PC-9 (cell line): Measurements from ENCODE around the gene CCL24. TPM values are rescaled to one million over a fixed set of nuclear protein-coding genes. Genes with fewer than 3 reads are reported as not detected.
"Not testable (repeated sequence)": the region's sequence is repeated elsewhere in the genome, so short reads cannot be mapped to it uniquely, and the experiment has no call there.

Source experiments
- BruUV-seq: library from RNA; stranded (reverse); fragments of 400-500 nt; replicated peaks from 2 replicates; lab custom pipeline; 2021; lab: Mats Ljungman, UMichigan
- CTCF ChIA-PET: fragments of 300-600 bp; sonication (Branson Sonifier 250); formaldehyde crosslinking; loops from one replicate; lab custom pipeline; 2022; ENCODE audit warnings: antibody characterized with exemption; lab: Charles Lee
- POLR2A ChIA-PET: fragments of 300-600 bp; sonication (Branson Sonifier 250); formaldehyde crosslinking; loops from one replicate; lab custom pipeline; 2022; ENCODE audit warnings: antibody characterized with exemption; ENCODE audit not compliant: unreplicated experiment; lab: Charles Lee
- DNase-seq, 2 experiments: peaks; one replicate each; pipeline versions ENCODE4 v3.0.0 to v3.0.0-alpha.2; 2015 to 2022; ENCODE audit warnings: mixed read lengths in 1 of 2
- H2AFZ ChIP-seq: fragments of 200-600 bp; sonication (generic); 2 replicates; pipeline ENCODE4 v1.8.1; 2017; ENCODE audit warnings: antibody characterized with exemption
- H3F3A ChIP-seq: fragments of 200-600 bp; sonication (generic); 2 replicates; pipeline ENCODE4 v1.8.1; 2017; ENCODE audit warnings: antibody characterized with exemption, mild to moderate bottlenecking, low read depth; ENCODE audit not compliant: insufficient read depth
- H3K27ac ChIP-seq: fragments of 200-600 bp; sonication (generic); 2 replicates; pipeline ENCODE4 v1.6.1; 2016; ENCODE audit warnings: mixed run types
- H3K27me3 ChIP-seq: fragments of 200-600 bp; sonication (generic); 2 replicates; pipeline ENCODE4 v1.6.1; 2016; ENCODE audit warnings: low read depth, mixed run types; ENCODE audit not compliant: insufficient read depth
- H3K36me3 ChIP-seq: fragments of 200-600 bp; sonication (generic); 2 replicates; pipeline ENCODE4 v1.6.1; 2016; ENCODE audit warnings: low read depth, mixed run types
- H3K4me1 ChIP-seq: fragments of 200-600 bp; sonication (generic); replicated peaks from 2 replicates; pipeline ENCODE4 v1.6.1; 2016; ENCODE audit warnings: mixed run types; ENCODE audit not compliant: insufficient read depth
- H3K4me2 ChIP-seq: fragments of 200-600 bp; sonication (generic); 2 replicates; pipeline ENCODE4 v1.6.1; 2017; ENCODE audit warnings: mixed run types
- H3K4me3 ChIP-seq: fragments of 200-600 bp; sonication (generic); 2 replicates; pipeline ENCODE4 v1.6.1; 2016; ENCODE audit warnings: mixed run types
- H3K79me2 ChIP-seq: fragments of 200-600 bp; sonication (generic); 2 replicates; pipeline ENCODE4 v1.6.1; 2017; ENCODE audit warnings: low read depth, mixed run types
- H3K9me2 ChIP-seq: fragments of 200-600 bp; sonication (generic); 2 replicates; pipeline ENCODE4 v1.8.1; 2017; ENCODE audit warnings: mild to moderate bottlenecking; ENCODE audit not compliant: insufficient read depth
- H3K9me3 ChIP-seq: fragments of 200-600 bp; sonication (generic); 2 replicates; pipeline ENCODE4 v1.8.1; 2016; ENCODE audit warnings: low read depth; ENCODE audit not compliant: insufficient read depth
- H4K20me1 ChIP-seq: fragments of 200-600 bp; sonication (generic); 2 replicates; pipeline ENCODE4 v1.8.1; 2017; ENCODE audit not compliant: insufficient read depth
- CTCF ChIP-seq: fragments of 200-600 bp; sonication (generic); conservative IDR thresholded peaks from 2 replicates; pipeline ENCODE4 v1.6.1; 2017; ENCODE audit warnings: mixed run types, antibody characterized with exemption, mild to moderate bottlenecking, moderate library complexity
- EZH2 ChIP-seq: fragments of 200-600 bp; sonication (generic); IDR thresholded peaks from 2 replicates; pipeline ENCODE4 v1.8.0; 2017; ENCODE audit warnings: antibody characterized with exemption, low read depth
- intact Hi-C: fragments of 100-400 bp; cut with micrococcal nuclease; formaldehyde crosslinking; loops from one replicate; pipeline ENCODE4 v1.10.0; 2022; ENCODE audit not compliant: unreplicated experiment
- total RNA-seq: library from RNA; stranded (reverse); gene quantifications from 2 replicates; pipeline ENCODE4 v1.2.3, GENCODE V29; 2021

The CCL24 gene
- total RNA-seq, 1 experiment from 2014 or later: not detected

GRCh38 chr7:75789361-75789924 lies 24.2 kb downstream of the CCL24 start:
- Histone ChIP-seq H3K4me3 (no peak overlapping the region), H3K9me2 (no peaks in the 10 kb centered on the region), H3F3A (0 out of 2 replicates have a peak, but pooled peaks cover 4% of the 10 kb centered on the region), H3K27ac (no peak overlapping the region), H4K20me1 (no peaks in the 10 kb centered on the region), H3K9me3 (no peaks in the 10 kb centered on the region), H3K79me2 (no peaks in the 10 kb centered on the region), H3K4me2 (no peak overlapping the region), H3K36me3 (no peaks in the 10 kb centered on the region), H3K27me3 (no peaks in the 10 kb centered on the region), H3K4me1 (peaks cover 5% of the 10 kb centered on the region), H2AFZ (no peak overlapping the region)
- TF ChIP-seq CTCF (no peak), EZH2 (no peak)
- BruUV-seq: no TSS peak
- no peak for DNase-seq
- ChIA-PET CTCF (no interaction called here), POLR2A (no interaction called here)
- intact Hi-C loops: no loop called here

- intact Hi-C loops, H3K27me3 ChIP-seq, H3K27ac ChIP-seq, H3K9me3 ChIP-seq, H3K9me2 ChIP-seq, H3F3A ChIP-seq, POLR2A ChIA-PET, H3K79me2 ChIP-seq, H3K36me3 ChIP-seq, H2AFZ ChIP-seq, H4K20me1 ChIP-seq, H3K4me2 ChIP-seq, DNase-seq, BruUV-seq, H3K4me3 ChIP-seq, H3K4me1 ChIP-seq: not testable (repeated sequence)
- CTCF ChIA-PET: interaction anchor here (0.6 kb wide), 1 partner anchor 23 kb away, joined by 3 read pairs; no protein-coding TSS in a partner anchor
Observed at GRCh38 chr7:75788154-75788847, 25.3 kb downstream of the CCL24 start.

GRCh38 chr7:75783058-75783457 lies 30.5 kb downstream of the CCL24 start:
- H3K4me2 ChIP-seq, H3K27me3 ChIP-seq, intact Hi-C loops, H3K36me3 ChIP-seq, POLR2A ChIA-PET, H3K9me3 ChIP-seq, H3K9me2 ChIP-seq, H3K27ac ChIP-seq, H2AFZ ChIP-seq, BruUV-seq, H3K4me1 ChIP-seq, H3K79me2 ChIP-seq, H4K20me1 ChIP-seq, H3F3A ChIP-seq, CTCF ChIA-PET, DNase-seq, H3K4me3 ChIP-seq: not testable (repeated sequence)

- H3K4me3 ChIP-seq, BruUV-seq, H3K9me3 ChIP-seq, DNase-seq, H3K79me2 ChIP-seq, H3K4me1 ChIP-seq, H3K27me3 ChIP-seq, CTCF ChIA-PET, POLR2A ChIA-PET, intact Hi-C loops, H3K36me3 ChIP-seq, H2AFZ ChIP-seq, H3K4me2 ChIP-seq, H3F3A ChIP-seq, H4K20me1 ChIP-seq, H3K27ac ChIP-seq, H3K9me2 ChIP-seq: not testable (repeated sequence)
Observed at GRCh38 chr7:75780647-75781273, 32.8 kb downstream of the CCL24 start.

GRCh38 chr7:75779516-75779915 lies 34.1 kb downstream of the CCL24 start:
- H3F3A ChIP-seq, H3K4me1 ChIP-seq, H4K20me1 ChIP-seq, H3K27ac ChIP-seq, DNase-seq, H3K9me2 ChIP-seq, H3K4me3 ChIP-seq, H2AFZ ChIP-seq, H3K4me2 ChIP-seq, POLR2A ChIA-PET, CTCF ChIA-PET, H3K9me3 ChIP-seq, H3K27me3 ChIP-seq, H3K36me3 ChIP-seq, H3K79me2 ChIP-seq, BruUV-seq: not testable (repeated sequence)
- intact Hi-C loops: loop anchor here (10.0 kb wide), 1 partner anchor 65 kb away; no protein-coding TSS in a partner anchor

- BruUV-seq, H3K4me3 ChIP-seq, H3K27ac ChIP-seq, H3K9me2 ChIP-seq, POLR2A ChIA-PET, DNase-seq, H3K4me2 ChIP-seq, CTCF ChIA-PET, H3K36me3 ChIP-seq, H4K20me1 ChIP-seq, H2AFZ ChIP-seq, H3F3A ChIP-seq, H3K27me3 ChIP-seq, H3K4me1 ChIP-seq, H3K79me2 ChIP-seq, H3K9me3 ChIP-seq: not testable (repeated sequence)
- intact Hi-C loops: loop anchor here (10.0 kb wide), 1 partner anchor 66 kb away; no protein-coding TSS in a partner anchor
Observed at GRCh38 chr7:75779035-75779434, 34.6 kb downstream of the CCL24 start.
